Posterior cingulate gyrus (tissue), 11 donors: ENCODE results near the gene TPST1.
A peak's percentile ranks its signal among the peaks of the same experiment; 100 is the strongest.

Source experiments
- DNase-seq, 10 donors: peaks; one replicate each; pipeline versions ENCODE4 v3.0.0 to v3.0.0-alpha.2; 2020 to 2021; ENCODE audit warnings: mixed read lengths in 3 of 10
- intact Hi-C: fragments of 100-400 bp; cut with DNase I; formaldehyde crosslinking; loops from one replicate; pipeline ENCODE4 v1.15.1; 2023

The TPST1 gene

DNA sequence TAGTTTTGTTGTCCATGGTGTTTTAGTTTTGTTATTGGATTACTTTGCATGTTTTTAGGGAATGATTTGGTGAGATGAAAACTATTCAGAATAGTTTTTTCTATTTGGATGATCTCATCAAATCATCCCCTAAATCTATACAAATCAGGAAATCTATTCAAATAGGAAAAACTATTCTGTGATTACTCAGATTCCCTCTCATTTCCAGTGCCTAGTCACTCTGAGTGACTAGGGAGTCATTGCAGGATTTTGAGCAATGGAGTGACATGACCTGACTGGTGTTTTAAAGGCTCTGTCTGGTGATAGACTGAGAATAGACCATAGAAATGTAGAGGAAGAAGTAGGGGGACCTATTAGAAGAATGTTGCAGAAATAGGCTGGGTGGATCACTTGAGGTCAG, 72.4 kb downstream of the TPST1 start:
- no peak for DNase-seq
- intact Hi-C loops, result no loop called here

DNA sequence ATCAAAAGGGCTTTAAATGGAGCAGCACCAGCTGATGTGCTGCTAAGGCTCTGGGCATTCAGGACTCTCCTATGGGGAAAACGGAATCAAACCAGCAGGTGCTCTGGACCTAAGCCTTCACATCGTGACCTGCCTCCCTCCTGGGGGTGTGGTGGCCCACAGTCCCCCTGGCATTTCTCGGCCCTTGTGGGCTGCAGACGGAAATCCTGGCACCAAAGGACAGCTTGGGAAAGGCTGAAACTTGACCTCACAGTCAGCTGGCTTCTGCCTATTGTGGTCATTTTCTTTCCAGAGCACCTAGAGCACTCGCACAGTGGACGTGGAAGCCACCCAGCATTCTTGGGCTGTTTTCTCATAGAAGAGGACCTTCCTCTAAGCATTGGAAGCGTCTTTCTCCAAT, 74.8 kb downstream of the TPST1 start:
- peak in 1 of 10 donors; percentile 49 for DNase-seq
- intact Hi-C loops, result no loop called here

DNA sequence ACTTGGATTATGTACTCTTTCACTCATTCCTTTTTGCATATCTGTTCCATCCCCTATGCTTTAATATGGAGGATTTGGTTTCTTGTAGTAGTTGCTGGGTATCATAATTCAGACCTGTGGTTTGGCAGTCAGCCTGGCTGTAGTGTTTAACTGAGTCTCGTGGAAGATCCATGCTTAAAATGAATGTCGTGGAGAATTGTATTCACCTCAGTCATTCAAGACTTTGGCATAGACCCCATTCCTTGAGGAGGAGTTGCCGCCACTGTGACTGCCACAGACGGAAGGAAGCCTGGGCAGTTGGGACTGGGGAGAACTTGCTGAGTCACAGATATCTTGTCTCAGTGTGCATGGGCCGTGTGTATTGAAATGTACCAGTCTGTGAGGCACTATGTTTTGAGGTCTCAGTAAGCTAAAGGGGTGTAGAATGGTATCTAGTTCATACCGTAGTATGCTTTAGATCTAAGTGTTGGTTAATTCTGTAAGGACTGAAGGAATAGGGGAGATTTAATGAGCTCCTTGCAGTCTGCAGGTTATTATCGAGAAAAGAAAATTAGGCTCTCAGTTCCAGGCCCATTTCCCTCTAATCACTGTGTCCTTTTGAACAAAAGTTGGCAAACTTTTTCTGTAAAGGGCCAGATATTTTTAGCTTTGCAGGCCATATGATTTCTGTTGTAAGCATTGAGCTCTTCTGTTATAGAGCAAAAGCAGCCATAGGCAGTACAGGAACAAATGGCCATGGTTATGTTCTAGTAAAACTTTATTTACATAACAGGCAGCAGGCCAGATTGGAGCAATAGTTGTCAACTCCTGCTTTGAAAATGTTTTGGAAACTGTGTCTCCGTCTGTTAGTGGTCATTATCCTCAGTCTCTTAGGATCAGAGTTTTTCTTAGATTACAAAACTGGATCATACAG, 76.8 kb downstream of the TPST1 start:
- DNase-seq, result peak in 4 of 10 donors; percentile 11 to 83 (median 18)
- intact Hi-C loops, result no loop called here

DNA sequence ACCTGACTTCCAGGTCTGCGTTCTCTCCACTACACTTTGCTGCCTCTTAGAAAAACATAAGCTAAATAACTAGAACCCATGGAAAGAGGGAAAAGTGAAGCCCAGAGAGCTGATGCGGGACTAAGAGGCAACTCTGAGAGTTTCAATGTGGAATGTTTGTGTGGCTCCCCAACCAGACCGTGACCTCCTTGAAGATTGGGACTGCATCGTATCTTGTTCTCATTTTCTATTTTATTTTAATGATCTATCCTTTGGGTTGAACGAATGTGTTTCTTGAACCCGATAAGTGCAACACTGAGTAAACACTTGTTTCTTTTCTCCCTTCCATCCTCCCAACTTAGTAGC, 77.4 kb downstream of the TPST1 start:
- no peak for DNase-seq
- intact Hi-C loops, result no loop called here

DNA sequence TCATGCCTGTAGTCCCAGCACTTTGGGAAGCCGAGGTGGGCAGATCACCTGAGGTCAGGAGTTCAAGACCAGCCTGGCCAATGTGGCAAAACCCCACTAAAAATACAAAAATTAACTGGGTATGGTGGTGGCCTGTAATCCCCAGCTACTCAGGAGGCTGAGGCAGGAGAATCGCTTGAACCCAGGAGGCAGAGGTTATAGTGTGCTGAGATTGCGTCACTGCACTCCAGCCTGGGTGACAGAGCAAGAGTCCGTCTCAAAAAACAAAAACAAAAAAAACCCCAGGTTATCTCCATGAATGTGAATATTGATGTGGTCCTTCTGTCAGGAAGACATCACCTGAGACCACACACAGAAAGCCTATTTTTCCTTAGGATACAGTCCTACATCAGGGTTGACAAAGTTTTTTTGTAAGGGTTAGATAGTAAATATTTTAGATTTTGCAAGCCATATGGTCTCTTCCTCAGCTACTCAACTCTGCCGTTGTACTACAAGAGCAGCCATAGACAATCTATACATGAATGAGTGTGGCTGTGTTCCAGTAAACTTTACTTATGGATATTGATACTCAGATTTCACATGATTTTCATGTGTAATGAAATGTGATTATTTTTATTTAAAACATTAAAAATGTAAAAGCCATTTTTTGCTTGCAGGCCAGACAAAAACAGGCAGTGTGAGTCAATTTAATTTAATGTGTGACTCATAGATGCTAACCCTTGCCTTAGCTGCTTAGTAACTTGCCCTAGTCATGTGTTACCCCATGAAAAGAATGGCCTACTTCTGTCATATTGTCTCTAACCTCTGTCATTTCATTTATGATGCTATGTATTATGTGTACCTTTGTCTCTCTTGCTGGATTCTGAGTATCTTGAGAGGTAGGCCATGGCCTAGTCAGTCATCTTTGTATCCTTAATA, 78.1 kb downstream of the TPST1 start:
- intact Hi-C loops, result no loop called here
- DNase-seq, result no peak

DNA sequence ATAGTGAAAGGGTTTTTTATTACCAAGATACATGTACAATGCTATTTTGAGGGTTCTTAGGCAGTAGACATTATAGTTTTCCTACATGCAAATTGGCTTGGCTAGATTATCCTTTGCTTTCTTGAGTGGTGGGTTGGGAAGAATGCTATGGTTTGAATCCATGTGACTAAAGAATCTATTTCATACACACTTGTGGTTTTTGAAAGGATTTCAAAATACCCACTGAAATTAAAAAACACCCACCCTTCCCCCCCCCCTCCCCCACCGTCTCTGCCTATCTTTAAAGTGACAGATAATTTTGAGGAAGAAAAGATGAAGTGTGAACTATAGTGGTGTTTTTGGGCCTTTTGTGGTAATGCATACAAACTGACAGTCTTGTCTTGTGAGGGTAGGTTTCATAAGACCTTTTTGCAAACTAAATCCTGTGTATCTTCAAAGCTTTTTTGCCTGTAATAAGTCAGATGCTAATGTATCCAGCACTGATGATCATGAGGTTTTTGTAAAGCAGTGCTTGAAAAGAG, 90.9 kb downstream of the TPST1 start:
- intact Hi-C loops, result no loop called here
- no peak for DNase-seq

DNA sequence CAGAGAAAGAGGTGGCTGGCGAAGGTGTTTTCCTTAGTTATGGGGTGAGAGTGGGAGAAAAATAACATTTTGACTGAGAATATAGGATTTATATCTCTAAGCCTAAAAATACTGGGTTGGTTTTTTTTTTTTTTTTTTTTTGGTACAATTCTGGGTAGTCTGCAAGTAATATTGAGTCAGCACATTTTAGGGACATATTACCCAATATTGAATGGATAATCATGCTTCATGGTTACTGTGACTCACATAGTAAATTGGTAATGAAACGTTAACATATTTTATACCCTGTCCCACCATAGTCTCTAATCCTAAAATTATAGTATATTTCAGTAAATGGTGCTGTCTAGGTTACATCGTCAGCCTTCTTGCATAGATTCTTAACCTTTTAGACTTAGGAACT, 91.4 kb downstream of the TPST1 start:
- no peak for DNase-seq
- intact Hi-C loops, result no loop called here

DNA sequence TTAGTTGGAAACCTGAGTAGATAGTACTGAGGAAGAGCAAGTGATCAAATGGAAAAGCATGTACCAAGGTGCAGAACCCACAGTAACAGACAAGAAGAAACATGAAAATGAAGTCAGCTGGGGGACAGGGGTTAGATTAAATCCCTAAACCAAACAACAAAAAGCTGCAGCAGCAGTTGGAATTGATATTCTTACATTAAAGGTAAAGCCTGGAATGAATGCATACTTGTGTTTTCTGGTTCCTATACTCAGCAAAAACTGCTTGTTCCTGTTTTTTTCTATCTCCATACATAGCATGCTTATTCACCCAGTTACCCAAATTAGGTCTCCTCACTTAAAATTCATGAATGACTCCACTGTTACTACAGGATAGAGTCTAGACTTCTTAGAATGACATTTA, 92.4 kb downstream of the TPST1 start:
- intact Hi-C loops, result no loop called here
- no peak for DNase-seq

DNA sequence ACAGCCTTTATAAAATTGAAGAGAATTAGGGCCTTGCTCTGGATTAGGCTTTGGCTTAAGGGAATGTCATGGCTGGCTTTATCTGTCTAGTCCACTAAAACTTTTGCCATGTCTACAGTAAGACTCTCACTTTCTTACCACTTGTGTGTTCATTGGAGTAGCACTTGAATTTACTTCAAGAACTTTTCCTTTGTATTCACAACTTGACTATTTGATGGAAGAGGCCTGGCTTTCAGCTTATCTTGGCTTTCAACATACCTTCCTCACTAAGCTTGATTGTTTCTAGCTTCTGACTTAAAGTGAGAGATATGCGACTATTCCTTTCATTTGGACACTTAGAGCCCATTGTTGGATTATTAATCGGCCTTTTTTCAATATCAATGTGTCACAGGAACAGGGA, 96.1 kb downstream of the TPST1 start:
- DNase-seq, result no peak
- intact Hi-C loops, result no loop called here

DNA sequence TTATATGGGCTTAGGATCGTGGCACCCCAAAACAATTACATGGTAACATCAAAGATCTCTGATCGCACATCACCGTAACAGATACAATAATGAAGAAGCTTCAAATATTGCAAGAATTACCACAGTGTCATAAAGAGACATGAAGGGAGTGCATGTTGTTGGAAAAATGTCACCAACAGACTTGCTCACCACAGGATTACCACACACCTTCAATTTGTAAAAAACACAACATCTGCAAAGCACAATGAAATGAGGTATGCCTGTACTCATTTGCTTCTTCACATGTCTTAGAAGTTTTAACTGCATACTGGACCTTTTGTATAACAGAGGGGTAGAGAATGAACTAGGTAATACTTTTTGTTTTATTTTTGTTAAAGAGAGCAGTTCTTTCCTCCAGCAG, 96.6 kb downstream of the TPST1 start:
- intact Hi-C loops, result no loop called here

DNA sequence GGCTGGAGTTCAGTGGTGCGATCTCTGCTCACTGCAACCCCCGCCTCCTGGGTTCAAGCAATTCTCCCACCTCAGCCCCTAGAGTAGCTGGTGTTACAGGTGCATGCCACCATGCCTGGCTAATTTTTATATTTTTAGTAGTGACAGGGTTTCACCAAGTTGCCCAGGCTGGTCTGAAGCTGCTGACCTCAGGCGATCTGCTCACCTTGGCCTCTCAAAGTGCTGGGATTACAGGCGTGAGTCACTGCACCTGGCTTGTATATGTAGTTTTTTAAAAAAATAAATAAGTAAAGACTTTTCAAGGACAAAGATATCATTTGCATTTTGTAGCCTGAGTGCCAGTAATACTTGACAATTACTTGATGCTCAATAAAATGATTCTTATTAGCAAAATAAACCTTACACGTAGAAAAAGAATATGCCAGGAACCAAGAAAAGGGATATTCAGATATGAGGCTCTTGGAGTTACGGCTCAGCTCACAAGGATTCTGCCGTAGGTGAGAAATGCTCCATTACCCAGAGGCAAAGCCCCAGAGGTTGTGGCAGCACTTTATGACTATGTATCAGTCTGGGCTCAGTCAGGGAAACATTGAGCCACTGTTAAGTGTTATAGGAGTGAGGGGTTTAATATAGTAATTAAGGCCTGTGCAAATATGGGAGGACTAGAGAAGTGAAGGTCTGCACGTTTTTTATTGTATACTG, 98.5 kb downstream of the TPST1 start:
- no peak for DNase-seq
- intact Hi-C loops, result no loop called here

More for the DNA sequence above, 96.6 kb downstream of the TPST1 start:
- DNase-seq, result no peak

DNA sequence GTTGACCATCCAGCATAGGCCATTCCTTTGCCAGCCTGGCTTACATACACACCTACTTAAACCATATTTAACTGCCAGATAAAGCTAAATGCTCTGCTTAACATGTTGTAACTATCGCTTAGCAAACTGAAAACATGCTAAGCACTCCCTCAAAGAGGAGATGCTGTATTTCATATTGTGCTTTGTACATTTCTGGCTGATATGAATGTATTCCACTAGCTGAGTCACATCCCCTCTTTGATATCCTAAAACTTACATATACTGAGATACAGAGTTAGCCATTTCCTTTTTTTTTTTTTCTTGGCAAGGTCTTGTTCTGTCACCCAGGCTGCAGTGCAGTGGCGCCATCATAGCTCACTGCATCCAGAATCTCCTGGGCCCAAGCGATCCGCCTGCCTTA, 99.4 kb downstream of the TPST1 start:
- intact Hi-C loops, result no loop called here
- DNase-seq, result no peak

DNA sequence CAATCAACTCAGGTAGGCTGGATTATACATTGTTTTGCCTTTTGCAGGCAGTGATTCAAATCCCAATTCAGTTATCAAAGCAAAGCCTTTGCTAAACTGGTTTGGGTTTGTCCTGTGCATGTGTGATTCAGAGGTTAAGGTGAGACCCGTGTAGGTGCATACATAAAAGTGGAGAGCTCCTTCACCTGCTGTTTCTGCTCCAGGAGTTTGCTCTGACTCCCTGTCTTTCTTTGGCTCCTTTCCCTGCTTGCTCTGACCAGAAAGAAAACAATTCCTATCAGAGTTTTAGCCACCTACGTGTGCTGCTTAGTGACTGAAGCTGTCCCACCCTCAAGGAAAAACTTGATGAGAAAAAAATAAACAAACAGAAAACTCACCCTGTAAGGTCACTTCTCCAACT, 101.1 kb downstream of the TPST1 start:
- intact Hi-C loops, result no loop called here
- no peak for DNase-seq

DNA sequence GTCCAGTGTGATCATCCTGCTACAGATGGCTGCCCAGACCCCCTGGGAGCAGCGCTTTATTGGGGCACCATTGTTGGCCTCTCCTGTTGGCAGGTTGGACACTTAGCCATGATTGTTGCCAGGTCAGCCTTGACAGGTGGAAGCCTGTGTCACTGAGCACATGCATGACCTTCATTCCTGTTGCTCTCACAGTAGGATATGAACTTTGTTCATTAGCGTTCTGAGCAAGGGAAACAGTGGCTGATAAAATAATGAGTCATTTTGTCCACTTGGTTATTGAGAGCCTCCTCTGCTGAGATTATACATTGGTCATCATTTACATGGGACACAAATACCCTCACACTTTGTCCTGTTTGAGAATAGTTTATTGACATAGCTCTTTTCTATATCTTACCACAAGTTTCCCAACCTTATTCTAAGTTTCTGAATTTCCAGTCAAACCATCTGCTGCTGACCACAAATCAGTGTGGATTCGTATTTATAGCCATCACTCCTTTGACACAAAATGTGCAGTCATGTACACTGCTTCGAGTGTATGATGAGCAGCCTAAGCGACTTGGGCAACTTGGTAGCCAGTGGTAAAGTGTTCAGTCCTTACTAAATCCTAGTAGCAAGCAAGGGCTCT, 102.6 kb downstream of the TPST1 start:
- DNase-seq, result no peak
- intact Hi-C loops, result no loop called here

DNA sequence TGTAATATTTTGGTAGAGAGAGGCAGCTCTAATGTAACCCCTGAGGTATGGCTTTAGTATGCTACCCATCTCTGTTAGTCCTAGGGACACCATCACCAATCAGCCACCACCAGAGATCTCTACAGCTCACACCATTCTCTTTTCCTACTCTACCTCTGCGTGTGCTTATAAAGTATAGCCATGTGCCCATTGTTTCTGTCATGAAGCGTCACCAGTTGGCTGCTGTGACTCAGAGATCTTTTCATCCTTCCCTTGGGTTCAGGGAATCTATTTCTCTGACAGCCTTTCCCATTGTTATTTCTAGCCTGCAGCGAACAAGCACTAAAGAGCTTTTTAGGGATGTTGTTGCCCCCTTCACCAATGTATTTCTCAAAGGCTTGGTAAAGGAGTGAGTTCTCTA, 103.3 kb downstream of the TPST1 start:
- intact Hi-C loops, result no loop called here
- no peak for DNase-seq

DNA sequence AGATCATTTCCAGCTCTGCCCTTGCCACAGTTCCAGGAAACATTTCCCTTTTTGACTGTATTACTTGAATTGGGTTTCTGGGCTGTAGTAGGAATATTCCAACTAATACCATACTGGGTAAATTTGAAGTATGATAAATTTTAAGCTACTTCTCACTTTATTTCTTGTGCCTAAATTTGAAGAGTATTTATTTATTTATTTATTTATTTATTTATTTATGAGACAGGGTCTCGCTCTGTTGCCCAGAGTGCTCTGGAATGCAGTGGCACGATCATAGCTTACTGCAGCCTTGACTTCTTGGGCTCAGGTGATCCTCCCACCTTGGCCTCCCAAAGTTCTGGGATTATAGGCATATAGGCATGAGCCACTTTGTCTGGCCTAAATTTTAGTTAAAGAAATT, 105.5 kb downstream of the TPST1 start:
- intact Hi-C loops, result no loop called here
- no peak for DNase-seq

DNA sequence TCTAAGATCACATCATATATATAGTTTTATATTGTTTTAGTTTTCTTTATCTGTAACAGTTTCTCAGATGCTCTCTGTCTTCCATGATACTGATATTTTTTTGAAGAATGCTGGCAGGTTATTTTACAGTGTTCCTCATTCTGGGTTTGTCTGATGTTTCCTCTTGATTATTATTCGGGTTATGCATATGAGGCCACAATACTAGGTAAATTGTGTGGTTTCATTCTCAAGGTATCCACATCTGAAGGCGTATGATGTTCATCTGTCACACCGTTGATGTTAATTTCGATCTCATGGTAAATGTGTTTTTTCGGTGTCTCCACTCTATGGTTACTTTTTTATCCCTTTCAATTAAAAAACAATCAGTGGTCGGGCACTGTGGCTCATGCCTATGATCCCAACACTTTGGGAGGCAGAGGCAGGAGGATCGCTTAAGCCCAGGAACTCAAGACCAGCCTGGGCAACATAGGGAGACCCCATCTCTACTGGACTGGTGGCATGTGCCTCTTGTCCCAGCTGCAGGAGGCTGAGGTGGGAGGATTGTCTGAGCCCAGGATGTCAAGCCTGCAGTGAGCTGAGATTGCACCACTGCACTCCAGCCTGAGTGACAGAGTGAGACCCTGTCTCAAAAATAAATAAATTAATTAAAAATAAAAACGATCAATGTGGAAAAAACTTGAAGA, 108.9 kb downstream of the TPST1 start:
- no peak for DNase-seq
- intact Hi-C loops, result no loop called here

DNA sequence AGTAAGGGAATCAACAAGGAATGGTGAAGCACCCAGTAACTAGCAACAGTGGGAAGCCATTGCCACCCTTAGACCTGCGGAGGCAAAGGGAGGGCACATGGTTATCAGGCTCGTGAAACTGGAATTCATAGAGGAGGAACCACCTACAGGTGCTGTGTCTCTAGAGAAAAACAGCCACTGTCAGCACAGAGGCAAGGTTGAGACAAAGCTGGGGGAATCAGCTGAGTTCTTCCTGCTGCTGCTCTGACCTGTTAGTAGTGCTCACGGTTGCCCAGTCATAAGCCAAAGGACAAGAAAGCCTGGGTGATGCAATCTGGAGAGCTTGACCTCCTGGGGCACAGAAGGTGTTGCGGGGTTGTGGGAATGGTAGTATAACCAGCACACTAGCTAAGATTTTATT, 110.1 kb downstream of the TPST1 start:
- DNase-seq, result no peak
- intact Hi-C loops, result no loop called here

DNA sequence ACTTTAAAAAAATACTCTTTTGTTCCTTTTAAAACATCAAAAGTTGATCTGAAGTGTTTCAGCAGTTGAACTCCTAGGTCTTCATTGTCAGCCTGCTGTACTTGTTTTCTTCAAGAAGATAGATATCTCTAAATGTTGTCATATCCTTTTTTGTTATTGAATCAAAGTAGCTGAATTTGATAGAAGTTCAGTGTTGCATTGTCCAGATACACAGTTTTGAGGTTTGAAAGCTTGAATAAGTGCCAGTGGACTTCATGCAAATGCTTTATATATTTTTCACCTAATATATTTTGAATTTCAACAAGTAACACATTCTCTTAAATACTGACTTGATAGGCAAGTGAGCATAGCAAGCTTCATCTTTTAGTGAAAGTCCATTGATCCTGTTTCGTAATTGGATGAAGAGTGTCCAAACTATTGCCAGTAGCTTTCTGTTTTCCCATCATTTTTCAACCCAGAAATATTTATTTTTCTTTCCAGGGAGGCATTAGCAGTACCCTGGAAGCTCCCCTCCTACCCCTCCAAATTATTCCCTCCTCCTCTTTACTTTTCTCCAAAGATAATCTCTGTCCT, 114.4 kb downstream of the TPST1 start:
- DNase-seq, result no peak
- intact Hi-C loops, result no loop called here

DNA sequence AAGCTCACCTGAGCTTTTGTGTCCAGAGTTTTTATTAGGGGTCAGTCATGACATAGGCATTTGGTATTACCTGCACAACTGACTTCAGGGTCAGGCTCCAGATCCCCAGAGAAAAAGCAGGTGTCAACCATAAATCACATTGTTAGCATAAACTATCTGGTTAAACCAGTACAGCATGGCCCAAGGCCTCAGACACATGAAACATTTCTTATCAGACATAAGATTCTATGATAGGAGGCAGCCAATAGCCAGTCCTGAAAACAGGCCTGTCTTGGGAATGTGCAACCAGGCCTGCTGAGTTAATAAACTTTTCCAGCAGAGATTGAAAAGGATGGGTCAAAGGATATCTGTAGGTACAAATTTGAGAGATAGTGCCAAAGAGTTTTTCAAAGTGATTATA, 116.1 kb downstream of the TPST1 start:
- intact Hi-C loops, result no loop called here
- no peak for DNase-seq
